ENCODE data around the gene PPP1CC. TPM values are rescaled to one million over a fixed set of nuclear protein-coding genes. Genes with fewer than 3 reads are reported as not detected.
A peak's percentile ranks its signal among the peaks of the same experiment; 100 is the strongest.

The PPP1CC gene
- total RNA-seq, 2 experiments from 2014 or later: 221 to 230 TPM

DNA sequence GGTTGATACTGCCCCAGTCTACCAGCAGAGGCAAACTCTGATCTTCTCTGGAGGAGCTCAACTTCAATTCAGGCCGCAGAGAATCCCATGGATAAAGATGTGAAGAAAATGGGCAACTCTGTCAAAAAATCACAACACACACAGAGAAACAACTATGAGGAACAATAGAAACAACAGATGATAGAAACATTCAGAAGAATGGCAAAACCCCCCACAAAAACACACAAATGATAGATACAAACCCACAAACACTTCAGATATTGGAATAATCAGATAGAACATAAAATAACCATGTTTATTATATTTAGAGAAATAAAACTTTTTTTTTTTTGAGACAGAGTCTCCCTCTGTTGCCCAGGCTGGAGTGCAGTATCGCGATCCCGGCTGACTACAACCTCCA, 33.8 kb downstream of the PPP1CC start:
- ChIA-PET CTCF (interaction anchor here (0.7 to 1.1 kb wide), 2 partner anchors 11 to 95 kb away, joined by 3 to 4 read pairs; partner anchors contain the start of gene TCTN1), POLR2A (interaction anchor here (0.6 to 1.1 kb wide), 2 partner anchors 9 to 241 kb away, joined by 3 read pairs; partner anchors contain the start of genes FAM216A and GPN3)
- Mint-ChIP-seq H3K4me3 (no peak overlapping the region), H3K4me1 (peaks cover 5% of the 10 kb centered on the region), H3K36me3 (ENCODE audit: low read depth) (peaks cover 3% of the 10 kb centered on the region), H3K9me3 (no peaks in the 10 kb centered on the region), H3K27me3 (no peaks in the 10 kb centered on the region), H3K27ac (no peak overlapping the region)
- DNase-seq: no peak

DNA sequence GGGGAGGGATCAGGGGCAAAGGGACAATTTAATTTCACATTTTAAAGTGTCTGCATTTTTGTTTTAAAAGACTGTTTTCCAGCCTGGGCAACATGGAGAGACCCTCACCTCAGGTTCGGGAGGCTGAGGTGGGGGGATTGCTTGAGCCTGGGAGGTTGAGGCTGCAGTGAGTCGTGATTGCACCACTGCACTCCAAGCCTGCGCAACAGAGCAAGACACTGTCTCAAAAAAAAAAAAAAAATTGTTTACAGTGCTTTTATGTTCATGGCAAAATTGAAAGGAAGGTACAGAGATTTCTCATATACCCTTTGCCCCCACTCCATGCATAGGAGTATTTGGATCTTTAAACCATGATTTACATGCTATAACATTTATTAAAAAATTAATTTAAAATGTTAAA, 37.4 kb downstream of the PPP1CC start:
- ChIA-PET CTCF (interaction anchor here (0.8 to 1.3 kb wide), 7 partner anchors 13 to 183 kb away, joined by 3 to 13 read pairs (median 4); no protein-coding TSS in a partner anchor), POLR2A (interaction anchor here (0.7 kb wide), 1 partner anchor 36 kb away, joined by 3 read pairs; no protein-coding TSS in a partner anchor)
- no peak for DNase-seq

DNA sequence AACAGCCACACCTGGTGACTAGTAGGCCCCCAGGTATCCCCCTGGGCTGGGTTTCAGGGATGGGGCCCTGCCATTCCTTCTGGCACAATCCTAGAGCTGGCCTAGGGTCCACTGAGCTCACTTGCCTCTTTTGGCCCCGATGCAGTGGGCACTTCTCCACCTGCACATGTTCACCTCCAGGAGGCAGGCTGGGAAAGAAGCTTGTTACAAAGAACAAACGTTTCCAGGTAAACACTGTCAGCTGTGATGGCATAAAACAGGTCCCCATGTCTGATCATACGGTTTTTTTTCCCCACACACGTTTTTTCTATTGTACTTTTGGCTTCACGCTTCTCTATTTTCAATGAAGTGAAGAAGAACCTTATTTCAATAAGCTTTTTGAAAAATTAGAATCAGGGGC, 37.9 kb downstream of the PPP1CC start:
- Mint-ChIP-seq H3K4me3 (no peak overlapping the region), H3K36me3 (ENCODE audit: low read depth) (peaks cover 3% of the 10 kb centered on the region), H3K27ac (no peak overlapping the region), H3K4me1 (peaks cover 5% of the 10 kb centered on the region), H3K27me3 (no peaks in the 10 kb centered on the region), H3K9me3 (no peaks in the 10 kb centered on the region)
- ChIA-PET CTCF (interaction anchor here (0.8 to 1.3 kb wide), 8 partner anchors 13 to 982 kb away, joined by 3 to 13 read pairs (median 4); partner anchors contain the start of gene ACAD10), POLR2A (interaction anchor here (0.7 kb wide), 1 partner anchor 37 kb away, joined by 3 read pairs; no protein-coding TSS in a partner anchor)
- DNase-seq: no peak

More for the DNA sequence above, 37.4 kb downstream of the PPP1CC start:
- H3K27me3 Mint-ChIP-seq: no peaks in the 10 kb centered on the region
- H3K27ac Mint-ChIP-seq: no peak overlapping the region
- H3K36me3 Mint-ChIP-seq (ENCODE audit: low read depth): peaks cover 3% of the 10 kb centered on the region
- H3K4me3 Mint-ChIP-seq: no peak overlapping the region
- no peaks in the 10 kb centered on the region for H3K9me3 Mint-ChIP-seq
- H3K4me1 Mint-ChIP-seq: peaks cover 5% of the 10 kb centered on the region

DNA sequence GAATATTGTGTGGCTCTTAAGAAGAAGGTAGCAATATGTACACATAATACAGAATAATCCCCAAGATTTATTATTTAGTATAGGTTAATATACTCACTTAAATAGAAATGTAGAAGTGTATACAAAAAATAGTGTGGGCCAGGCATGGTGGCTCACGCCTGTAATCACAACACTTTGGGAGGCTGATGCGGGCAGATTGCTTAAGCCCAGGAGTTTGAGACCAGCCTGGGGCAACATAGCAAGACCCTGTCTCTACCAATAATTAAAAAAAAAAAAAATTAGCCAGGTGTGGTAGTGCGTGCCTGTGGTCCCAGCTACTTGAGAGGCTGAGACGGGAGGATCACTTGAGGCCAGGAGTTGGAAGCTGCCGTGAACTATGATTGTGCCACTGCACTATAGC, 38.5 kb downstream of the PPP1CC start:
- peaks cover 3% of the 10 kb centered on the region for H3K36me3 Mint-ChIP-seq (ENCODE audit: low read depth)
- CTCF ChIA-PET: interaction anchor here (0.8 to 1.3 kb wide), 6 partner anchors 12 to 982 kb away, joined by 3 to 13 read pairs (median 4); partner anchors contain the start of gene ACAD10
- no peak overlapping the region for H3K27ac Mint-ChIP-seq
- H3K4me1 Mint-ChIP-seq: peaks cover 5% of the 10 kb centered on the region
- DNase-seq: no peak
- no peak overlapping the region for H3K4me3 Mint-ChIP-seq
- no peaks in the 10 kb centered on the region for H3K9me3 Mint-ChIP-seq
- POLR2A ChIA-PET: interaction anchor here (0.7 kb wide), 1 partner anchor 37 kb away, joined by 3 read pairs; no protein-coding TSS in a partner anchor
- no peaks in the 10 kb centered on the region for H3K27me3 Mint-ChIP-seq

DNA sequence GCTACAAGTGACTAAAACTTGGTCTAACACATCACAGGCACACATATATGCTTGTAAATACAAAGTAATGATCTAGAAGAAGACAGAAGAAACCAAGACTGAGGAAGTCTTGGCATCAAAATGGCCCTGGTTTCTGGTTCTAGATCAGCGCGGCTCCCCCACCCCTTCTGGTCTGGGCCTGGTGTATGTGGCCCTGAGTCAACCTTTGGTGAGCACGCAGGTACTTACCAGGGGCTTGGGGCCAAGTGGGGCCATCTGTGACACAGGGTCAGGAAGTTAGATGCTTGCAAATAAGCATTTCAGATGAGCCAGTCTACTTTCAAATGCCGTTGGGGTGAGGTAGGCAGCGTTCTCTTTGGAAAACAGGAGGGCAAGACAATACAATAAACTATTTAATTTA, 40.6 kb downstream of the PPP1CC start:
- H3K27ac Mint-ChIP-seq: no peak overlapping the region
- H3K36me3 Mint-ChIP-seq (ENCODE audit: low read depth): no peaks in the 10 kb centered on the region
- no peaks in the 10 kb centered on the region for H3K27me3 Mint-ChIP-seq
- H3K4me1 Mint-ChIP-seq: peaks cover 11% of the 10 kb centered on the region
- DNase-seq: no peak
- H3K4me3 Mint-ChIP-seq: no peak overlapping the region
- H3K9me3 Mint-ChIP-seq: no peaks in the 10 kb centered on the region
- POLR2A ChIA-PET: no interaction called here
- CTCF ChIA-PET: no interaction called here

DNA sequence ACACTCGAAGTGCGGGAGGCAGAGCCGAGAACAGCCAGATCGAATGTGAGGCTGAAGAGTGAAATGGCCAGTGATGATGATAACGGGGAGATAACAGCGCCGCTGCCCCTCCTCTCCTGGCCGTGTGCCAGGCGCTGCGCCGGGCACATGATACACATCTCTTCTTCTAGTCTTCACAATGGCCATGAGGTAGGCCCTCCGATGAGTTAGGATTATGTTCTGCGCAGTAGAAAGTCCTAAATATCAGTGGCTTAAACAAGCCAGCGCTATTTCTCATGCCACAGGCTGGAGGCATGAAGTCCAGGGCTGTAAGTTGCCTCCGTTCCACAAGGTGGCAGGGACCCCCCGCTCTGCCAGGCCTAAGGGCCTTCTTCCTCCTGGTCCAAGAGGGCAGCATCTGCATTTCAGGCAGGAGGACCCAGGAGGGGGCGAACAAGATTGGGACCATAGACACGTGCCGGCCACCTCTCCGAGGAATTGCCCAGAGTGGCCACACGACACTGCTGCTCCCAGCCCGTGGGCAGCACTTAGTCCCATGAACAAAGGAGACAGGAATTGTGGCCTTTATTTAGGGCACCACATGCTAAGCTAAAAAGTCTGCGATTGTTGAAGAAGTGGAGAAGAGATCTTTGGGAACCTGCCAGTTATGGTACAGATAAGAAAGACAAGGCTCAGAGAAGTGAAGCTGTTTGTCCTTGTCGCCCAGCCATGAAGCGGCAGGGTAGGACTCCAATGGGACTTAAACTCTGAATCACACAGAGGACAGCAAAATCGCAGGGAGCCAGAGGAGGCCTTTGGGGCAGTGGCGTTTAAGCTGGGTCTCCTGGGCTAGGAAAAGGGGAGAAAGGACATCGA, 42.9 kb downstream of the PPP1CC start:
- no peaks in the 10 kb centered on the region for H3K27me3 Mint-ChIP-seq
- DNase-seq: no peak
- no peak overlapping the region for H3K27ac Mint-ChIP-seq
- H3K9me3 Mint-ChIP-seq: no peaks in the 10 kb centered on the region
- H3K4me1 Mint-ChIP-seq: peaks cover 11% of the 10 kb centered on the region
- POLR2A ChIA-PET: interaction anchor here (0.8 kb wide), 1 partner anchor 9 kb away, joined by 3 read pairs; no protein-coding TSS in a partner anchor
- CTCF ChIA-PET: interaction anchor here (1.7 kb wide), 1 partner anchor 186 kb away, joined by 5 read pairs; no protein-coding TSS in a partner anchor
- H3K4me3 Mint-ChIP-seq: no peak overlapping the region
- no peaks in the 10 kb centered on the region for H3K36me3 Mint-ChIP-seq (ENCODE audit: low read depth)

DNA sequence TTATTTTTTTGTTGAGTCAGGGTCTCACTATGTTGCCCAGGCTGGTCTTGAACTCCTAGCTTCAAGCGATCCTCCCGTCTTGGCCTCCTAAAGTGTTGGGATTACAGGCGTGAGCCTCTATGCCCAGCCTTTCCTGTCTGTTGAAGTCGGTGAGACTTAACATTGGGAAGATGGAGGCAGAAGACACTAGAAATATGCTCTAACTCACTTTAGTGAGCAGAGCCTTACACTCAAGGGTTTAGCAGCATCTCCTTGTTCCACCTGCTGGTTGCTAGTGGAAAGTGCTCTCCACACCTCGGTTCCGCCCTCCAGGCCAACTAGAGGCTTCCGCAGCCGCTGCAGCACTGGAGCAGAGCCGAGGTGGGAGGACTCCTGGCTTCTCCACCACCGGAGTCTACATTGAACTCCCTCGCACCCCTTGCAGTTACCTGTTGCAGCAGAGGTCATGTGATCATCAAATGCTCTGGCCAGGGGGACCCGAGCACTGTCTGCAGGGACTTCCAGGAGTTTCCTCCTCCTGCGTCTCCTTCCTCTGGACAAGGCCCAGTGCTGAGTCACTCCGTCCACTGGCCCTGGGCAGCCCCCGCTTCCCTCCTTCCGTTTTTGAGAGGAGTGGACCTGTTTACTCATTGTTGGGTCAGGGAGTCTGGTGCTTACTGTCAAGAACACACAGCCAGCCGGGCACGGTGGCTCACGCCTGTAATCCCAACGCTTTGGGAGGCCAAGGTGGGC, 44.4 kb downstream of the PPP1CC start:
- Mint-ChIP-seq H3K4me3 (no peak overlapping the region), H3K4me1 (peaks cover 11% of the 10 kb centered on the region), H3K27ac (peak overlapping the region; percentile 34), H3K27me3 (no peaks in the 10 kb centered on the region), H3K9me3 (no peaks in the 10 kb centered on the region), H3K36me3 (ENCODE audit: low read depth) (no peaks in the 10 kb centered on the region)
- CTCF ChIA-PET: interaction anchor here (0.6 to 1.5 kb wide), 8 partner anchors 9 to 520 kb away, joined by 3 to 9 read pairs (median 3); partner anchors contain the start of gene HVCN1
- POLR2A ChIA-PET: interaction anchor here (0.7 to 1.7 kb wide), 4 partner anchors 9 to 248 kb away, joined by 3 to 4 read pairs (median 4); partner anchors contain the start of genes ARPC3 and HVCN1
- peak; percentile 86 for DNase-seq

DNA sequence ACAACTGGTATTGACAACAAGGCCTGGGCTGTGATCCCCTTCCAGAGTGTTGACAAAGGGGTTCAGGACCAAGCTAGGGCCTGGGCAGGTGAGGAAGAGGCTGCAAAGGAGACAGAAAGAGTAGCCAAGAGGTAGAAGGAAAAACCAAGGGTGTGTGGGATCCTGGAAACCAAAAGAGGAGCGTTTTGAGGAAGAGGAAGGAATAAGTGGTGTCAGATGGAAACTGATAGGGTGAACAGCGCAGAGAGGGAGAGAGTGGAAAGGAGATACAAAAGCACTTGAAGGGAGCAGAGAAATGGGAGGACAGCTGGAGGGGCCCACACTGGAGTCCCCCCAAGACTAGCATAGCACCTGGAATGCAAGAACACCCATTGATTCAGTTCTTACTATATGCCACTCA, 45.5 kb downstream of the PPP1CC start:
- Mint-ChIP-seq H3K4me3 (no peak overlapping the region), H3K9me3 (no peaks in the 10 kb centered on the region), H3K27ac (no peak overlapping the region), H3K36me3 (ENCODE audit: low read depth) (no peaks in the 10 kb centered on the region), H3K4me1 (peaks cover 11% of the 10 kb centered on the region), H3K27me3 (no peaks in the 10 kb centered on the region)
- CTCF ChIA-PET: interaction anchor here (0.8 to 1.5 kb wide), 9 partner anchors 8 to 229 kb away, joined by 3 to 9 read pairs (median 3); partner anchors contain the start of genes FAM216A, GPN3 and HVCN1
- POLR2A ChIA-PET: interaction anchor here (1.0 to 1.7 kb wide), 3 partner anchors 95 to 247 kb away, joined by 3 to 4 read pairs (median 4); partner anchors contain the start of gene ARPC3
- DNase-seq: no peak

DNA sequence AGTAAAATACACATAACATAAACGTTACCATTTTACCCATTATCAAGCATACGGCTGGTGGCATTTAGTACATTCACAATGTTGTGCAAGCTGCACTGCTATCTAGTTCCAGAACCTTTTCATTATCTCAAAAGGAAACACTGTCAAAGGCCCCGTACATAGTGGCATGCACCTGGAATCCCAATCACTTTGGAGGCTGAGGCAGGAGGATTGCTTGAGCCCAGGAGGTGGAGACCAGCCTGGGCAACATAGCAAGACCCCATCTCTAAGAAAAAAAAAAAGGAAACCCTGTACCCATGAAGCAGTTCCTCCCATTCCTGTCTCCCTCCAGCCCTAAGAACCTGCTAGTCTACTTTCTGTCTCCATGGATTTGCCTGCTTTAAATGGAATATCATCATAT, 46.4 kb downstream of the PPP1CC start:
- ChIA-PET CTCF (no interaction called here), POLR2A (interaction anchor here (0.7 kb wide), 1 partner anchor 115 kb away, joined by 3 read pairs; no protein-coding TSS in a partner anchor)
- H3K9me3 Mint-ChIP-seq: no peaks in the 10 kb centered on the region
- H3K27ac Mint-ChIP-seq: no peak overlapping the region
- H3K27me3 Mint-ChIP-seq: no peaks in the 10 kb centered on the region
- DNase-seq: no peak
- peaks cover 12% of the 10 kb centered on the region for H3K4me1 Mint-ChIP-seq
- H3K36me3 Mint-ChIP-seq (ENCODE audit: low read depth): no peaks in the 10 kb centered on the region
- no peak overlapping the region for H3K4me3 Mint-ChIP-seq

DNA sequence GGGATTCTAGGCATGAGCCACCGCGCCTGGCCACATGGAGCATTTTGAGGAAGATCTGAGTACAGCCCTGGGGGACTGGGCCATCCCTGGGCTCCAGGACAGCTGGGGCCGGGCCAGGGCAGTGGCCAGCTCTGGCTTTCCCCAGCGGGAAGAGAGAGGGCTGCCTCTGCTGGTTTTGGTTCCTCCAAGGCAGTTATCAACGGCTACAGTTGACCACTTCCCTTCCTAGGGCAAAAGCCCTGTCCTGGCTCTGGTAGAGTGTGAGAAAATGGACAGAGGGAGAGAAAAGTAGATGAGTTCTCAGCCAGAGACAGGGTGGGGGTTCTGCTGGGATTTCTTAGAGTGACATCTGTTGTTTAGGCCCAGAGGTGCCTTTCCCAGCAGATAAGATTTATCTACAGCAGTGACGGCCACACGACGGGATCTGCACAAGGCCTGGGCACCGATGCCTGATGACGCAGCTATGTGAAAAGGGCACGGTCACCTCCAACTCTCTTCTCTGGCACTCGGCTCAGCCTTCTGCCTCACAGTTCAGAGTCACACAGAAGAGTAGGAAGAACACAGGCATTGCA, 48.3 kb downstream of the PPP1CC start:
- CTCF ChIA-PET: interaction anchor here (1.2 kb wide), 1 partner anchor 93 kb away, joined by 3 read pairs; no protein-coding TSS in a partner anchor
- H3K27ac Mint-ChIP-seq: no peak overlapping the region

DNA sequence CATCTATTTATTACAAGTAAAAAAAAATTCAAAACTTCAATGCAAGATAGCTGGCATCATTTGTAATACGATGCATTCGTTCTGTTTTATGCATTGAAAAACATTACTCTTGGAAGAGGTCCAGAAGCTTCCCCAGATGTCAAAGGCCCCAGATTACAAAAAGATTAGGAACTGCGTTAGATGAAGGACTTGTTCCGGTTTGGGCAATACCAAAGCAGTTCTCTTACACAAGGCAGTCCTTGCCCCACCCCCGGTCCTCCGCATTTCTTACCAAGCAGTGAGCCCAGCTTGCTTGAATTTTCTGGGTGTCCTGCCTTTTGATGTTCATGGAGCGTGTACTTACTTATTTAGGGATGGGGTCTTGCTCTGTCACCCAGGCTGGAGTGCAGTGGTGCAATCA, 49.0 kb downstream of the PPP1CC start:
- POLR2A ChIA-PET: interaction anchor here (0.6 kb wide), 1 partner anchor 357 kb away, joined by 3 read pairs; no protein-coding TSS in a partner anchor
- Mint-ChIP-seq H3K27me3 (no peaks in the 10 kb centered on the region), H3K4me1 (peaks cover 29% of the 10 kb centered on the region), H3K9me3 (no peaks in the 10 kb centered on the region), H3K27ac (no peak overlapping the region), H3K36me3 (ENCODE audit: low read depth) (no peaks in the 10 kb centered on the region), H3K4me3 (no peak overlapping the region)
- DNase-seq: no peak
- CTCF ChIA-PET: interaction anchor here (0.8 to 1.2 kb wide), 3 partner anchors 12 to 181 kb away, joined by 3 read pairs; no protein-coding TSS in a partner anchor

More for the DNA sequence above, 48.3 kb downstream of the PPP1CC start:
- Mint-ChIP-seq H3K36me3 (ENCODE audit: low read depth) (no peaks in the 10 kb centered on the region), H3K4me3 (no peak overlapping the region), H3K4me1 (peaks cover 26% of the 10 kb centered on the region), H3K27me3 (no peaks in the 10 kb centered on the region), H3K9me3 (no peaks in the 10 kb centered on the region)
- POLR2A ChIA-PET: no interaction called here
- DNase-seq: no peak

DNA sequence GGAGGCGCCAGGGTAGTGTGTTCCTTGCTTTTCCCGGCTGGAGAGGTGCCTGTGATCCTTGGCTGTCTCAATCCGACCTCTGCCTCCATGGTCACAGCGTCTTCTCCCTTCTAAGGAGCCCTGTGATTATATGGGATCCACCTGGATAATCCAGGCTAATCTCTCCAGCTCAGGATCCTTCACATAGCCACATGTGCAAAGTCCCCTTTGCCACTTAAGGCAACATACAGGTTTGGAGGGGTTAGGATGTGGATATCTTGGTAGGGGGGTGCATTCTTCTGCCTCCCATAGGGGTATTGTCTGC, 52.6 kb downstream of the PPP1CC start:
- Mint-ChIP-seq H3K27me3 (peaks cover 8% of the 10 kb centered on the region), H3K36me3 (ENCODE audit: low read depth) (peaks cover 3% of the 10 kb centered on the region), H3K27ac (peak overlapping the region; percentile 87), H3K4me3 (peak overlapping the region; percentile 87), H3K9me3 (no peaks in the 10 kb centered on the region), H3K4me1 (peaks cover 35% of the 10 kb centered on the region)
- no peak for DNase-seq
- ChIA-PET CTCF (interaction anchor here (0.5 to 1.6 kb wide), 4 partner anchors 81 to 222 kb away, joined by 3 to 5 read pairs (median 4); partner anchors contain the start of genes FAM216A and GPN3), POLR2A (interaction anchor here (0.9 to 1.3 kb wide), 8 partner anchors 12 to 240 kb away, joined by 3 to 9 read pairs (median 4); partner anchors contain the start of genes ARPC3, FAM216A, GPN3 and PPP1CC)
